Hematopoietic multipotent progenitor cell treated with erythropoietin and hydrocortisone succinate and interleukin-3 and kit ligand, for 6 days (in vitro differentiated cells): ENCODE results near the gene TBCD.
"Not testable (repeated sequence)": the region's sequence is repeated elsewhere in the genome, so short reads cannot be mapped to it uniquely, and the experiment has no call there.

Source experiments
- DNase-seq: peaks from one replicate; pipeline ENCODE4 v3.0.0-alpha.2; 2015

Gene TBCD

GRCh38 chr17:82979718-82980117 is 227.9 kb downstream of the TBCD start:
- DNase-seq, result no peak

GRCh38 chr17:82980632-82981031 is 228.8 kb downstream of the TBCD start:
- no peak for DNase-seq

- no peak for DNase-seq
Observed at GRCh38 chr17:82981141-82981730, 229.4 kb downstream of the TBCD start.

- DNase-seq, result no peak
Observed at GRCh38 chr17:82983510-82984248, 231.8 kb downstream of the TBCD start.

- not testable (repeated sequence) for DNase-seq
Observed at GRCh38 chr17:82984249-82984617, 232.4 kb downstream of the TBCD start.

GRCh38 chr17:82984751-82985427 is 233.0 kb downstream of the TBCD start:
- DNase-seq, result no peak

GRCh38 chr17:82985428-82985805 is 233.6 kb downstream of the TBCD start:
- DNase-seq, result no peak

GRCh38 chr17:82985973-82986372 is 234.1 kb downstream of the TBCD start:
- DNase-seq, result peak; percentile 76

GRCh38 chr17:82989051-82989450 is 237.2 kb downstream of the TBCD start:
- not testable (repeated sequence) for DNase-seq

- DNase-seq, result no peak
Observed at GRCh38 chr17:82989881-82990280, 238.0 kb downstream of the TBCD start.

- no peak for DNase-seq
Observed at GRCh38 chr17:82993005-82993404, 241.1 kb downstream of the TBCD start.
